ENCODE data around the gene ARHGAP12.

ARHGAP12 gene

DNA sequence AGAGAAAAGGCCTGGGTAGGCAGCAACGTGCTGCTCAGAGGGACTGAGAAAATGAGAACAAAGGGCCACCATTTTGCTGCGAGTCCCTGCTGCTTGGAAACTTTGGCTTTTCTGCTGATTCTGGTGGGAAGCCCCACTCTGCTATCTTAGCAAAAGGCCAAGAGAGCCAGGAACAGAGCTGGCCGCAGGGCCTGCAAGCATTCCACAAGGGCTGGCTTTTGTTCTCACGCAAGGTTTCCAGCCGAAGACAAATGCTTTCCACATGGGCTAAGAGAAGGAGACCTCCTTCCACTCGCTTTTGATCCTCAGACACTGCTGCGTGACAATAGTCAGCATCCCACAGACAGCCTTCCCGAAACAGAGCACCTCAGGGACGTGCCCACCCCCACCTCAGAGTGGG, 163.1 kb downstream of the ARHGAP12 start:
- DNase-seq (ENCODE audit: low read depth), result peak; percentile 76

GRCh38 chr10:31762316-31762715, 166.3 kb downstream of the ARHGAP12 start:
- no peak for DNase-seq (ENCODE audit: low read depth)

DNA sequence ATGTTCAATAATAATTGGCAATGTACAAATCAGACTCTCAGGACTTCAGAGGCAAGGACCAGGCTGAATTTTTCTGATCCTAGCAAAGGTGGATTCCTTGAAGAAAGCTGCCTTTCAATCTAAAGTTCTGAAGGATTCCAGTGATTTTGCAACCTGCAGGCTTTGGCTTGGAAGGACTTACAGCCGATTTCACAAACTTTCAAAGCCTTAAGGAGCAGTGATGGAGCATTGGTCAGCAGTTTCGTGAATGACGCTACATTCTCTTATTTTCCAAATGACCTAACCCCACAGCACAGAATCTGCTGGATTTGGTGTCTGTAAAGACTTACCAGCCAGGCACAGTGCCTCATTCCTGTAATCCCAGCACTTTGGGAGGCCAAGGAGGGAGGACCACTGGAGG, 167.5 kb downstream of the ARHGAP12 start:
- DNase-seq (ENCODE audit: low read depth), result no peak

DNA sequence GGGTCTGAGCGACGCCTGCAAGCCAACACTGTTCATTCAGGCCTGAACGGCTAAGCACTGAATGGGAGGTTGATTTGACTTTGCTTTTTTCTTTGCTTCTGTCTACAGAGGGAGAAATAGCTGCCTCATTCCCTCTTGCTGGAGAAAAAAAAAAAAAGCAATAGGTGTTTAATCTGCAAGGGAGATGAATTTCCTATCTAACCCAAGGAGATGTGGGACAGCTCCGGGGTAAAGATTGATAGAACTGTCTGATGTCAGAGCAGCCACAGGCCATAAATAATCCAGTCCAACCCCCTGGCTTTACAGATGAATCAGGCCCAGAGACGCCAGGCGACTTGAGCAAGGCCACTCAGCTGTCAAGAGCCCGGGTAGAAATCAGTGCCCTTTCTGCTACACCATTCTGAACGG, 168.0 kb downstream of the ARHGAP12 start:
- no peak for DNase-seq (ENCODE audit: low read depth)

- DNase-seq (ENCODE audit: low read depth), result peak; percentile 89
Observed at GRCh38 chr10:31759799-31760626, 168.6 kb downstream of the ARHGAP12 start.

DNA sequence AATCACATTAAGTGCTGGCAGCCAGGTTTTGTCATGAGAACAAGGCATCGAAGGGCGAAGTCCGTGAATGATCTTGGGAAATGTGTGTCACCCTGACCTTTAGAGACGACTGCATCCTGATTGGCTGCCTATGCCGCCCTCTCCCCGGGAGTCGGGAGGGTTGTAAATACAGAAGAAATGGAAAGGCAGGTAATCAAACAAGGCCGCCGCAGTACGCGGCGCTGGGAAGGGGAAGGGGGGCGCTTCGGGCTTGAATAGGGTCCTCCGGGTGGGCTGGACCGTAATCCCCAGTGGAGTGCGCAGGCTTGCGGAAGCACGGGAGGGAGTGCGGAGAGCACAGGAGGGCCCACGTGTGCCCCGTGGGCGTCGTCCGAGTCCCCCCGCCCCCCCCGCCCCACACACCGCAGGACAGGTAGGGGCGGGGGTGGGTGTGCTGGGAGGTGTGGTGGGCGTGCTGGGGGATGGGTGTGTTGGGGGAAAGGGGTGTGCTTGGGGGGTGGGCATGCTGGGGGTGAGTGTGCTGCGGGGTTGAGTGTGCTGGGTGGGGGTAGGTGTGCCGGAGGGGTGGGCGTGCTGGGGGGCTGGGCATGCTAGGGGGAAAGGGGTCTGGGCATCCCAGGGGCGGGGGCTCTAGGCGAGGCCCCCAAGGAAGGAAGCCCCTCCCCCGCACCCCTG, 169.4 kb downstream of the ARHGAP12 start:
- no peak for DNase-seq (ENCODE audit: low read depth)

DNA sequence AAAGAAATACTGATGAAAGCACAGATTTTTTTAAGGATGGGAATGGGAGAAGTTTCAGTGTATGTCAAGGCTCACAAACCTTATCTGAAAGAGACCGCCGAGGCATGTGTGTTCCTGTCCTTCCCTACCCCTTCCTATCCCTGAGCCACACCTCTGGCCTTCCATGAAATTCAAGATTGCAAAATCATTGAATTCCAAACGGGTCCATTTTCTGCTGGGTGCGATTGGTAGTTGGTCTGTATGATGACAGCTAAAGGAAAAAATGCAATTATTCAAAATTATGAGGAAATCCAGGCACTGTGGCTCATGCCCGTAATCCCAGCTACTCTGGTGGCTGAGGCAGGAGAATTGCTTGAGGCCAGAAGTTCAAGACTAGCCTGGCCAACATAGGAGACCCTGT, 170.1 kb downstream of the ARHGAP12 start:
- peak; percentile 75 for DNase-seq (ENCODE audit: low read depth)

GRCh38 chr10:31757831-31758230, 170.8 kb downstream of the ARHGAP12 start:
- DNase-seq (ENCODE audit: low read depth), result no peak

GRCh38 chr10:31757386-31757791, 171.2 kb downstream of the ARHGAP12 start:
- no peak for DNase-seq (ENCODE audit: low read depth)

GRCh38 chr10:31756729-31757110, 171.9 kb downstream of the ARHGAP12 start:
- no peak for DNase-seq (ENCODE audit: low read depth)

GRCh38 chr10:31756101-31756728, 172.4 kb downstream of the ARHGAP12 start:
- DNase-seq (ENCODE audit: low read depth), result no peak

Data from GM04503 (cell line).